SK-N-SH (cell line): ENCODE measurements around the gene KIAA1191. TPM values are rescaled to one million over a fixed set of nuclear protein-coding genes. Genes with fewer than 3 reads are reported as not detected.

ENCODE experiments used
- CTCF ChIA-PET: fragments of 300-600, 350-600 bp; formaldehyde crosslinking; extraction: SDS; loops from one replicate; lab custom pipeline; 2021; lab: Yijun Ruan, JAX
- POLR2A ChIA-PET: fragments of 350-600 bp; sonication (Branson Sonifier 250); formaldehyde crosslinking; extraction: SDS; loops from one replicate; lab custom pipeline; 2020; ENCODE audit warnings: antibody characterized with exemption, inconsistent platforms; lab: Yijun Ruan, JAX
- DNase-seq: peaks from one replicate; pipeline ENCODE4 v3.0.0; 2012
- H2AFZ ChIP-seq: fragments of 200-600 bp; sonication (generic); 2 replicates; pipeline ENCODE4 v1.8.1; 2016; ENCODE audit warnings: antibody characterized with exemption, mild to moderate bottlenecking, low read depth
- H3F3A ChIP-seq: fragments of 200-600 bp; sonication (generic); replicated peaks from 2 replicates; pipeline ENCODE3; 2016; ENCODE audit warnings: antibody characterized with exemption, mild to moderate bottlenecking; ENCODE audit not compliant: insufficient read depth
- H3K27ac ChIP-seq, 2 experiments: fragments of 200-500 bp in 1 of 2; fragments of 200-600 bp in 1 of 2; sonication (Bioruptor generic) in 1 of 2; sonication (generic), shearing (Covaris generic) in 1 of 2; 2 replicates each; pipeline versions ENCODE4 v1.5.1 to v1.6.1; 2014 to 2016; ENCODE audit warnings: low read depth in 2 of 2, inconsistent platforms in 1 of 2, low read length in 1 of 2, mild to moderate bottlenecking in 1 of 2, mixed read lengths in 1 of 2
- H3K27me3 ChIP-seq: fragments of 200-600 bp; sonication (generic), shearing (Covaris generic); 2 replicates; pipeline ENCODE4 v1.6.1; 2016; ENCODE audit warnings: mixed run types; ENCODE audit not compliant: insufficient read depth
- H3K36me3 ChIP-seq, 2 experiments: fragments of 200-500 bp in 1 of 2; fragments of 200-600 bp in 1 of 2; sonication (Bioruptor generic) in 1 of 2; sonication (generic) in 1 of 2; replicated peaks in 1 of 2; 2 replicates each; pipeline versions ENCODE3 to v1.5.1; 2014 to 2016; ENCODE audit warnings: low read length in 1 of 2, mild to moderate bottlenecking in 1 of 2; ENCODE audit not compliant: insufficient read depth in 2 of 2, control insufficient read depth in 1 of 2
- H3K4me1 ChIP-seq, 2 experiments: fragments of 200-500 bp in 1 of 2; fragments of 200-600 bp in 1 of 2; sonication (Bioruptor generic) in 1 of 2; sonication (generic), shearing (Covaris generic) in 1 of 2; 2 replicates each; pipeline versions ENCODE4 v1.5.1 to v1.6.1; 2014 to 2016; ENCODE audit warnings: low read depth in 1 of 2, low read length in 1 of 2, mixed run types in 1 of 2; ENCODE audit not compliant: insufficient read depth in 2 of 2, control insufficient read depth in 1 of 2
- H3K4me2 ChIP-seq: fragments of 200-600 bp; sonication (generic), shearing (Covaris generic); 2 replicates; pipeline ENCODE4 v1.6.1; 2017; ENCODE audit warnings: mixed run types
- H3K4me3 ChIP-seq, 2 experiments: fragments of 200-500 bp in 1 of 2; fragments of 200-600 bp in 1 of 2; sonication (Bioruptor generic) in 1 of 2; sonication (generic), shearing (Covaris generic) in 1 of 2; 2 replicates each; pipeline versions ENCODE4 v1.5.1 to v1.8.1; 2014 to 2016; ENCODE audit warnings: low read depth in 2 of 2, inconsistent platforms in 1 of 2, low read length in 1 of 2, mild to moderate bottlenecking in 1 of 2, mixed read lengths in 1 of 2, moderate library complexity in 1 of 2
- H3K79me2 ChIP-seq: fragments of 200-600 bp; sonication (generic); 2 replicates; pipeline ENCODE4 v1.8.1; 2017; ENCODE audit warnings: mild to moderate bottlenecking; ENCODE audit not compliant: insufficient read depth
- H3K9ac ChIP-seq: fragments of 200-600 bp; sonication (generic); 2 replicates; pipeline ENCODE4 v1.6.1; 2017; ENCODE audit warnings: mixed run types
- H3K9me2 ChIP-seq: fragments of 200-600 bp; sonication (generic); 2 replicates; pipeline ENCODE4 v1.6.1; 2017; ENCODE audit warnings: mixed run types
- H3K9me3 ChIP-seq: fragments of 200-600 bp; sonication (generic); 2 replicates; pipeline ENCODE4 v1.6.1; 2017; ENCODE audit warnings: mixed run types, mild to moderate bottlenecking, moderate library complexity
- H4K20me1 ChIP-seq: fragments of 200-600 bp; sonication (generic); 2 replicates; pipeline ENCODE4 v1.6.1; 2017; ENCODE audit warnings: mild to moderate bottlenecking, mixed run types; ENCODE audit not compliant: insufficient read depth
- CHD2 ChIP-seq: fragments of 150-350 bp; IDR thresholded peaks from 2 replicates; pipeline ENCODE4 v1.6.1; 2018; ENCODE audit warnings: low read length; ENCODE audit not compliant: partially characterized antibody
- EP300 ChIP-seq, 2 experiments: IDR thresholded peaks; 2 replicates each; pipeline versions ENCODE4 v1.4.0 to v1.6.1; 2012; ENCODE audit warnings: borderline replicate concordance in 1 of 2, low read depth in 1 of 2, low read length in 1 of 2
- GABPA ChIP-seq: IDR thresholded peaks from 2 replicates; pipeline ENCODE4 v1.4.0; 2012; ENCODE audit warnings: low read depth, mild to moderate bottlenecking
- GATA2 ChIP-seq: sonication (generic); formaldehyde crosslinking; IDR thresholded peaks from 2 replicates; pipeline ENCODE4 v1.5.0; 2020; ENCODE audit warnings: mild to moderate bottlenecking, missing genetic modification reagents
- JUND ChIP-seq: IDR thresholded peaks from 2 replicates; pipeline ENCODE4 v1.4.0; 2012
- MEF2A ChIP-seq: IDR thresholded peaks from 2 replicates; pipeline ENCODE4 v1.4.0; 2012; ENCODE audit warnings: low read depth, borderline replicate concordance
- NFIC ChIP-seq: IDR thresholded peaks from 2 replicates; pipeline ENCODE4 v1.4.0; 2012; ENCODE audit warnings: borderline replicate concordance
- NRF1 ChIP-seq: IDR thresholded peaks from 2 replicates; pipeline ENCODE4 v1.6.1; 2012; ENCODE audit warnings: low read depth, mild to moderate bottlenecking, low read length
- RAD21 ChIP-seq: IDR thresholded peaks from 2 replicates; pipeline ENCODE4 v1.6.1; 2012; ENCODE audit warnings: mild to moderate bottlenecking, low read length
- RCOR1 ChIP-seq: fragments of 150-350 bp; IDR thresholded peaks from 2 replicates; pipeline ENCODE4 v1.6.1; 2017; ENCODE audit warnings: antibody characterized with exemption, low read length
- SIN3A ChIP-seq: IDR thresholded peaks from 2 replicates; pipeline ENCODE4 v1.6.1; 2012; ENCODE audit warnings: low read depth, mild to moderate bottlenecking, low read length, moderate library complexity, borderline replicate concordance
- YY1 ChIP-seq: IDR thresholded peaks from 2 replicates; pipeline ENCODE4 v1.4.0; 2012; ENCODE audit warnings: low read depth, mild to moderate bottlenecking
- WGBS: methylation state at CpG from one replicate; pipeline ENCODE4 v1.1.6; 2017; ENCODE audit warnings: low lambda C conversion rate; 5-methylcytosine and 5-hydroxymethylcytosine counted together
- polyA plus RNA-seq, 3 experiments: library from polyadenylated mRNA; depleted of rRNA; stranded (reverse); fragments of >200 nt; gene quantifications; 2 replicates each; pipeline ENCODE4 v1.2.3, GENCODE V29; 2012
- TF ChIP-seq, protein P1 (sequence below): fragments of 150-350 bp; IDR thresholded peaks from 2 replicates; pipeline ENCODE4 v1.6.1; 2016; ENCODE audit warnings: mild to moderate bottlenecking, low read depth, low read length
- TF ChIP-seq, protein P2 (sequence below): fragments of 150-350 bp; IDR thresholded peaks from 2 replicates; pipeline ENCODE4 v1.6.1; 2017; ENCODE audit warnings: antibody characterized with exemption, low read length, low read depth, borderline replicate concordance
- TF ChIP-seq, protein P3 (sequence below): IDR thresholded peaks from 2 replicates; pipeline ENCODE4 v1.6.1; 2012; ENCODE audit warnings: mild to moderate bottlenecking, low read depth, low read length, moderate library complexity
- TF ChIP-seq, protein P4 (sequence below): fragments of 200-600 bp; sonication (generic); IDR thresholded peaks from 2 replicates; pipeline ENCODE4 v1.6.1; 2017; ENCODE audit warnings: antibody characterized with exemption, mild to moderate bottlenecking, moderate library complexity
- TF ChIP-seq, protein P5 (sequence below): IDR thresholded peaks from 2 replicates; pipeline ENCODE4 v1.4.0; 2012; ENCODE audit warnings: low read depth

The KIAA1191 gene
- polyA plus RNA-seq, 1 of the 3 experiments (the other 2 are of a cell fraction): 100 TPM

DNA sequence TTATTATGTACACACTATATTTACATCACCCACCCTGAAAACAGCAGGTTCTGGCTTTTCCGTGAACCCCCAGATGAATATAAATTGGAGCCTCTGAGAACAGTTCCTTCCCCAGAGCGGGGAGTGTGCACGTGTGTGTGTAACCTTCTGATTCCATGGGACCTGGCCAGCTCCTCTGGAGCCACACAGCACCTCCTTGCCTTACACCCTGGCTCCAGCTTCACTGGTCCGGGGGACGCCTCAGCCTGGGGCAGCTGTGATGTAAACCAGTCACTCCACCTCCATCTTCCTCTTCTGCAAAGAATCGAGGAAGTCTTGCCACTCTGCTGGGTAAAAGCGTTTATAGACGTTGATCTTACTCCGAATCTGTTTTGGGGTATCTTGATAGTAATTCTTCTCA is 22.4 kb upstream of the KIAA1191 start:
- Histone ChIP-seq H3K27me3 (no peaks in the 10 kb centered on the region), H3K4me2 (no peak overlapping the region), H3K9ac (no peak overlapping the region), H4K20me1 (no peaks in the 10 kb centered on the region), H3F3A (peaks cover 3% of the 10 kb centered on the region), H3K79me2 (peaks cover 34% of the 10 kb centered on the region)
- CTCF ChIA-PET: no interaction called here
- TF ChIP-seq GABPA: no peak
- TF ChIP-seq, protein P1, sequence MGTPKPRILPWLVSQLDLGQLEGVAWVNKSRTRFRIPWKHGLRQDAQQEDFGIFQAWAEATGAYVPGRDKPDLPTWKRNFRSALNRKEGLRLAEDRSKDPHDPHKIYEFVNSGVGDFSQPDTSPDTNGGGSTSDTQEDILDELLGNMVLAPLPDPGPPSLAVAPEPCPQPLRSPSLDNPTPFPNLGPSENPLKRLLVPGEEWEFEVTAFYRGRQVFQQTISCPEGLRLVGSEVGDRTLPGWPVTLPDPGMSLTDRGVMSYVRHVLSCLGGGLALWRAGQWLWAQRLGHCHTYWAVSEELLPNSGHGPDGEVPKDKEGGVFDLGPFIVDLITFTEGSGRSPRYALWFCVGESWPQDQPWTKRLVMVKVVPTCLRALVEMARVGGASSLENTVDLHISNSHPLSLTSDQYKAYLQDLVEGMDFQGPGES: no peak
- TF ChIP-seq, all 33 proteins: peak for 0
- no peaks in the 10 kb centered on the region for H3K9me2 ChIP-seq
- no peak for DNase-seq
- POLR2A ChIA-PET: no interaction called here
- H3K36me3 ChIP-seq: peaks cover 23 to 56% of the 10 kb centered on the region in 2 experiments
- H3K9me3 ChIP-seq: no peaks in the 10 kb centered on the region
- H3K4me3 ChIP-seq: no peak overlapping the region
- 84% methylated on average over 9 of the region's 9 CpGs for WGBS
- no peak overlapping the region for H3K27ac ChIP-seq
- H2AFZ ChIP-seq: no peak overlapping the region
- peaks cover 0 to 12% of the 10 kb centered on the region in 2 experiments; a peak in 2 of 4 replicates for H3K4me1 ChIP-seq

DNA sequence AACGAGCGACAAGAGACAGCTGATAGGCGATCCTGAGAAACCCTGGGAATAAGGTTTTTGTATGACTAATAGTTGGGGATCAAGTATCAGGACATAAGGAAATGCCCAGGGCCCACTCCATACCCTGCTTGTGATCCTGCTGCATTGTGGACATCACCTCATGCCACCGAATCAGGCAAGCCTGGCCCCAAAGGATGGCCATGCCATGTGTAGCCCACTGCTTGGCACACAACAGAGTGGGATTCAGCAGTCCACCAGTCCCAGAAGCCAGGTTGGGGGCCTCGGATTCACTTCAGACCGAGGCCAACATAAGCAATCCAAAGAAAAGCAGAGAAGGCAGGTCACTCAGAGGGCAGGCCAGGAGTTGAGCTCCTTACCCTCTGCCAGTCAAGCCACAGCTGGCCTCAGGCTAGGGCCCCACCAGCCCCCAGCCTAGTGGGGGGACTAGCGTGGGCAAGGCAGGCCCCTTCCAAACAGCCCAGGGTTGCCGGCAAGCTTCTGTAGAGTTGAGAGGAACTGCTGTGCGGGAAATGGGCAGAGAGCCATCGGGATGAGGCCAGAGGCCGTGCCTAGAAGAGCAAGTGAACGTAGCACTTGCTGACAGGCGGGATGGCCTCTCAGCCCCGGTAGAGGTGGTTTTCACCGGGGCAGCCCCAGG is 21.8 kb upstream of the KIAA1191 start:
- H3K27ac ChIP-seq: no peak overlapping the region
- no peak overlapping the region for H3K9ac ChIP-seq
- ChIA-PET POLR2A (interaction anchor here (1.0 kb wide), 1 partner anchor 17 kb away, joined by 3 read pairs; no protein-coding TSS in a partner anchor), CTCF (no interaction called here)
- no peaks in the 10 kb centered on the region for H3K9me3 ChIP-seq
- H3K4me2 ChIP-seq: no peak overlapping the region
- DNase-seq: no peak
- peaks cover 23 to 56% of the 10 kb centered on the region in 2 experiments for H3K36me3 ChIP-seq
- H3K9me2 ChIP-seq: no peaks in the 10 kb centered on the region
- no peak for TF ChIP-seq CHD2
- TF ChIP-seq YY1: no peak
- TF ChIP-seq MEF2A: no peak
- TF ChIP-seq EP300 (IDR thresholded peaks at IDR 0.05; ENCODE audit: borderline replicate concordance in 1 of 2, low read depth in 1 of 2, low read length in 1 of 2): no peak
- TF ChIP-seq GABPA: no peak
- TF ChIP-seq, protein P2, sequence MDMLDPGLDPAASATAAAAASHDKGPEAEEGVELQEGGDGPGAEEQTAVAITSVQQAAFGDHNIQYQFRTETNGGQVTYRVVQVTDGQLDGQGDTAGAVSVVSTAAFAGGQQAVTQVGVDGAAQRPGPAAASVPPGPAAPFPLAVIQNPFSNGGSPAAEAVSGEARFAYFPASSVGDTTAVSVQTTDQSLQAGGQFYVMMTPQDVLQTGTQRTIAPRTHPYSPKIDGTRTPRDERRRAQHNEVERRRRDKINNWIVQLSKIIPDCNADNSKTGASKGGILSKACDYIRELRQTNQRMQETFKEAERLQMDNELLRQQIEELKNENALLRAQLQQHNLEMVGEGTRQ: no peak
- no peak for TF ChIP-seq RAD21
- TF ChIP-seq, protein P3, sequence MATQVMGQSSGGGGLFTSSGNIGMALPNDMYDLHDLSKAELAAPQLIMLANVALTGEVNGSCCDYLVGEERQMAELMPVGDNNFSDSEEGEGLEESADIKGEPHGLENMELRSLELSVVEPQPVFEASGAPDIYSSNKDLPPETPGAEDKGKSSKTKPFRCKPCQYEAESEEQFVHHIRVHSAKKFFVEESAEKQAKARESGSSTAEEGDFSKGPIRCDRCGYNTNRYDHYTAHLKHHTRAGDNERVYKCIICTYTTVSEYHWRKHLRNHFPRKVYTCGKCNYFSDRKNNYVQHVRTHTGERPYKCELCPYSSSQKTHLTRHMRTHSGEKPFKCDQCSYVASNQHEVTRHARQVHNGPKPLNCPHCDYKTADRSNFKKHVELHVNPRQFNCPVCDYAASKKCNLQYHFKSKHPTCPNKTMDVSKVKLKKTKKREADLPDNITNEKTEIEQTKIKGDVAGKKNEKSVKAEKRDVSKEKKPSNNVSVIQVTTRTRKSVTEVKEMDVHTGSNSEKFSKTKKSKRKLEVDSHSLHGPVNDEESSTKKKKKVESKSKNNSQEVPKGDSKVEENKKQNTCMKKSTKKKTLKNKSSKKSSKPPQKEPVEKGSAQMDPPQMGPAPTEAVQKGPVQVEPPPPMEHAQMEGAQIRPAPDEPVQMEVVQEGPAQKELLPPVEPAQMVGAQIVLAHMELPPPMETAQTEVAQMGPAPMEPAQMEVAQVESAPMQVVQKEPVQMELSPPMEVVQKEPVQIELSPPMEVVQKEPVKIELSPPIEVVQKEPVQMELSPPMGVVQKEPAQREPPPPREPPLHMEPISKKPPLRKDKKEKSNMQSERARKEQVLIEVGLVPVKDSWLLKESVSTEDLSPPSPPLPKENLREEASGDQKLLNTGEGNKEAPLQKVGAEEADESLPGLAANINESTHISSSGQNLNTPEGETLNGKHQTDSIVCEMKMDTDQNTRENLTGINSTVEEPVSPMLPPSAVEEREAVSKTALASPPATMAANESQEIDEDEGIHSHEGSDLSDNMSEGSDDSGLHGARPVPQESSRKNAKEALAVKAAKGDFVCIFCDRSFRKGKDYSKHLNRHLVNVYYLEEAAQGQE: no peak
- no peak for TF ChIP-seq RCOR1
- no peak for TF ChIP-seq JUND
- no peak for TF ChIP-seq NRF1
- no peak for TF ChIP-seq SIN3A
- TF ChIP-seq NFIC: no peak
- TF ChIP-seq GATA2 (CRISPR knock-in tag): no peak
- TF ChIP-seq, protein P4, sequence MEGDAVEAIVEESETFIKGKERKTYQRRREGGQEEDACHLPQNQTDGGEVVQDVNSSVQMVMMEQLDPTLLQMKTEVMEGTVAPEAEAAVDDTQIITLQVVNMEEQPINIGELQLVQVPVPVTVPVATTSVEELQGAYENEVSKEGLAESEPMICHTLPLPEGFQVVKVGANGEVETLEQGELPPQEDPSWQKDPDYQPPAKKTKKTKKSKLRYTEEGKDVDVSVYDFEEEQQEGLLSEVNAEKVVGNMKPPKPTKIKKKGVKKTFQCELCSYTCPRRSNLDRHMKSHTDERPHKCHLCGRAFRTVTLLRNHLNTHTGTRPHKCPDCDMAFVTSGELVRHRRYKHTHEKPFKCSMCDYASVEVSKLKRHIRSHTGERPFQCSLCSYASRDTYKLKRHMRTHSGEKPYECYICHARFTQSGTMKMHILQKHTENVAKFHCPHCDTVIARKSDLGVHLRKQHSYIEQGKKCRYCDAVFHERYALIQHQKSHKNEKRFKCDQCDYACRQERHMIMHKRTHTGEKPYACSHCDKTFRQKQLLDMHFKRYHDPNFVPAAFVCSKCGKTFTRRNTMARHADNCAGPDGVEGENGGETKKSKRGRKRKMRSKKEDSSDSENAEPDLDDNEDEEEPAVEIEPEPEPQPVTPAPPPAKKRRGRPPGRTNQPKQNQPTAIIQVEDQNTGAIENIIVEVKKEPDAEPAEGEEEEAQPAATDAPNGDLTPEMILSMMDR: no peak
- TF ChIP-seq, protein P5, sequence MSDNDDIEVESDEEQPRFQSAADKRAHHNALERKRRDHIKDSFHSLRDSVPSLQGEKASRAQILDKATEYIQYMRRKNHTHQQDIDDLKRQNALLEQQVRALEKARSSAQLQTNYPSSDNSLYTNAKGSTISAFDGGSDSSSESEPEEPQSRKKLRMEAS: no peak
- TF ChIP-seq, protein P1: no peak
- no peak overlapping the region for H3K4me3 ChIP-seq
- 87% methylated on average over 15 of the region's 15 CpGs for WGBS
- H2AFZ ChIP-seq: no peak overlapping the region
- peaks cover 3% of the 10 kb centered on the region for H3F3A ChIP-seq
- no peaks in the 10 kb centered on the region for H4K20me1 ChIP-seq
- peaks cover 34% of the 10 kb centered on the region for H3K79me2 ChIP-seq
- H3K27me3 ChIP-seq: no peaks in the 10 kb centered on the region
- H3K4me1 ChIP-seq: peaks cover 0 to 12% of the 10 kb centered on the region in 2 experiments; a peak in 2 of 4 replicates
